Stimulated activated effector memory CD8-positive, alpha-beta T cell treated with anti-CD3 and anti-CD28 coated beads, Interleukin-12 subunit alpha, Interleukin-12 subunit beta, amount 100 ng/mL, for 72 hours (primary cell): ENCODE measurements around the gene PDE6C.
A peak's percentile ranks its signal among the peaks of the same experiment; 100 is the strongest.
"Not testable (repeated sequence)": the region's sequence is repeated elsewhere in the genome, so short reads cannot be mapped to it uniquely, and the experiment has no call there.

ENCODE experiments used
- ATAC-seq: fragments of 150-1000 bp; cut with Tn5 transposase; 2 replicates; pipeline ENCODE4 v1.10.0; 2021
- DNase-seq, 2 donors: peaks; one replicate each; pipeline ENCODE4 v3.0.0; 2021 to 2022; ENCODE audit warnings: low spot score in 2 of 2
- H3K27ac Mint-ChIP-seq: one replicate; pipeline ENCODE4 v1.8.0; 2022; ENCODE audit warnings: mild to moderate bottlenecking, mixed read lengths
- H3K36me3 Mint-ChIP-seq: one replicate; pipeline ENCODE4 v1.8.0; 2022; ENCODE audit warnings: mild to moderate bottlenecking, mixed read lengths
- H3K4me1 Mint-ChIP-seq: one replicate; pipeline ENCODE4 v1.8.0; 2022; ENCODE audit warnings: mixed read lengths
- H3K4me3 Mint-ChIP-seq: one replicate; pipeline ENCODE4 v1.8.0; 2022; ENCODE audit warnings: mild to moderate bottlenecking, mixed read lengths
- H3K9me3 Mint-ChIP-seq: one replicate; pipeline ENCODE4 v1.8.0; 2022; ENCODE audit warnings: mixed read lengths

The PDE6C gene

GRCh38 chr10:93656155-93656554, 43.8 kb downstream of the PDE6C start:
- Mint-ChIP-seq H3K9me3 (no peaks in the 10 kb centered on the region), H3K4me3 (no peak overlapping the region), H3K4me1 (no peaks in the 10 kb centered on the region)

GRCh38 chr10:93657757-93658156, 45.4 kb downstream of the PDE6C start:
- H3K4me1 Mint-ChIP-seq = no peaks in the 10 kb centered on the region
- DNase-seq (no peak), ATAC-seq (no peak)
- no peak overlapping the region for H3K4me3 Mint-ChIP-seq
- H3K36me3 Mint-ChIP-seq = peaks cover 10% of the 10 kb centered on the region
- no peaks in the 10 kb centered on the region for H3K9me3 Mint-ChIP-seq
- H3K27ac Mint-ChIP-seq = no peak overlapping the region

More at GRCh38 chr10:93656155-93656554, 43.8 kb downstream of the PDE6C start:
- H3K36me3 Mint-ChIP-seq = peaks cover 2% of the 10 kb centered on the region
- ATAC-seq = no peak
- no peak for DNase-seq
- no peak overlapping the region for H3K27ac Mint-ChIP-seq

- DNase-seq (no peak), ATAC-seq (no peak)
- no peaks in the 10 kb centered on the region for H3K9me3 Mint-ChIP-seq
- H3K36me3 Mint-ChIP-seq = peaks cover 65% of the 10 kb centered on the region
- no peak overlapping the region for H3K27ac Mint-ChIP-seq
- H3K4me1 Mint-ChIP-seq = no peaks in the 10 kb centered on the region
- H3K4me3 Mint-ChIP-seq = no peak overlapping the region
Observed at GRCh38 chr10:93666030-93666429, 53.7 kb downstream of the PDE6C start.

GRCh38 chr10:93667795-93668194, 55.5 kb downstream of the PDE6C start:
- H3K4me3 Mint-ChIP-seq = no peak overlapping the region
- no peak overlapping the region for H3K27ac Mint-ChIP-seq
- DNase-seq = no peak
- H3K9me3 Mint-ChIP-seq = no peaks in the 10 kb centered on the region
- peaks cover 56% of the 10 kb centered on the region for H3K36me3 Mint-ChIP-seq
- H3K4me1 Mint-ChIP-seq = no peaks in the 10 kb centered on the region
- ATAC-seq = no peak

- H3K27ac Mint-ChIP-seq = no peak overlapping the region
- ATAC-seq = no peak
- DNase-seq = no peak
- H3K4me1 Mint-ChIP-seq = no peaks in the 10 kb centered on the region
- peaks cover 71% of the 10 kb centered on the region for H3K36me3 Mint-ChIP-seq
- no peaks in the 10 kb centered on the region for H3K9me3 Mint-ChIP-seq
- no peak overlapping the region for H3K4me3 Mint-ChIP-seq
Observed at GRCh38 chr10:93670372-93670771, 58.0 kb downstream of the PDE6C start.

GRCh38 chr10:93671042-93671441, 58.7 kb downstream of the PDE6C start:
- DNase-seq (no peak), ATAC-seq (no peak)
- H3K27ac Mint-ChIP-seq = no peak overlapping the region
- H3K36me3 Mint-ChIP-seq = peaks cover 75% of the 10 kb centered on the region
- no peaks in the 10 kb centered on the region for H3K4me1 Mint-ChIP-seq
- no peak overlapping the region for H3K4me3 Mint-ChIP-seq
- no peaks in the 10 kb centered on the region for H3K9me3 Mint-ChIP-seq

GRCh38 chr10:93672022-93672678, 59.8 kb downstream of the PDE6C start:
- Mint-ChIP-seq H3K4me3 (no peak overlapping the region), H3K4me1 (no peaks in the 10 kb centered on the region), H3K27ac (peak overlapping the region; percentile 16), H3K36me3 (peaks cover 82% of the 10 kb centered on the region), H3K9me3 (no peaks in the 10 kb centered on the region)
- no peak for ATAC-seq
- no peak for DNase-seq

- H3K9me3 Mint-ChIP-seq = no peaks in the 10 kb centered on the region
- peaks cover 77% of the 10 kb centered on the region for H3K36me3 Mint-ChIP-seq
- no peak for ATAC-seq
- H3K4me3 Mint-ChIP-seq = no peak overlapping the region
- no peaks in the 10 kb centered on the region for H3K4me1 Mint-ChIP-seq
- DNase-seq = no peak
- H3K27ac Mint-ChIP-seq = no peak overlapping the region
Observed at GRCh38 chr10:93672890-93673289, 60.6 kb downstream of the PDE6C start.

GRCh38 chr10:93673791-93674190, 61.5 kb downstream of the PDE6C start:
- H3K4me1 Mint-ChIP-seq = no peaks in the 10 kb centered on the region
- peaks cover 68% of the 10 kb centered on the region for H3K36me3 Mint-ChIP-seq
- no peak for DNase-seq
- no peak overlapping the region for H3K4me3 Mint-ChIP-seq
- no peaks in the 10 kb centered on the region for H3K9me3 Mint-ChIP-seq
- no peak overlapping the region for H3K27ac Mint-ChIP-seq
- no peak for ATAC-seq

- H3K36me3 Mint-ChIP-seq = peaks cover 39% of the 10 kb centered on the region
- H3K4me3 Mint-ChIP-seq = no peak overlapping the region
- DNase-seq (no peak), ATAC-seq (no peak)
- H3K9me3 Mint-ChIP-seq = no peaks in the 10 kb centered on the region
- H3K27ac Mint-ChIP-seq = no peak overlapping the region
- no peaks in the 10 kb centered on the region for H3K4me1 Mint-ChIP-seq
Observed at GRCh38 chr10:93678386-93678785, 66.0 kb downstream of the PDE6C start.

- H3K4me3 Mint-ChIP-seq = no peak overlapping the region
- H3K36me3 Mint-ChIP-seq = peaks cover 33% of the 10 kb centered on the region
Observed at GRCh38 chr10:93678805-93679587, 66.7 kb downstream of the PDE6C start.

GRCh38 chr10:93680412-93681047, 68.2 kb downstream of the PDE6C start:
- peaks cover 18% of the 10 kb centered on the region for H3K36me3 Mint-ChIP-seq
- ATAC-seq = no peak
- H3K9me3 Mint-ChIP-seq = no peaks in the 10 kb centered on the region
- no peak overlapping the region for H3K4me3 Mint-ChIP-seq
- no peaks in the 10 kb centered on the region for H3K4me1 Mint-ChIP-seq
- no peak overlapping the region for H3K27ac Mint-ChIP-seq
- no peak for DNase-seq

More at GRCh38 chr10:93678805-93679587, 66.7 kb downstream of the PDE6C start:
- Mint-ChIP-seq H3K4me1 (no peaks in the 10 kb centered on the region), H3K27ac (no peak overlapping the region), H3K9me3 (no peaks in the 10 kb centered on the region)
- no peak for DNase-seq
- no peak for ATAC-seq

GRCh38 chr10:93687737-93688136, 75.4 kb downstream of the PDE6C start:
- DNase-seq (no peak), ATAC-seq (no peak)
- H3K36me3 Mint-ChIP-seq = peaks cover 53% of the 10 kb centered on the region
- no peak overlapping the region for H3K4me3 Mint-ChIP-seq
- no peaks in the 10 kb centered on the region for H3K9me3 Mint-ChIP-seq
- no peaks in the 10 kb centered on the region for H3K4me1 Mint-ChIP-seq
- H3K27ac Mint-ChIP-seq = no peak overlapping the region

GRCh38 chr10:93695740-93696139, 83.4 kb downstream of the PDE6C start:
- Mint-ChIP-seq H3K4me1 (peaks cover 20% of the 10 kb centered on the region), H3K4me3 (no peak overlapping the region), H3K27ac (no peak overlapping the region), H3K36me3 (peaks cover 92% of the 10 kb centered on the region), H3K9me3 (no peaks in the 10 kb centered on the region)
- DNase-seq (no peak), ATAC-seq (no peak)

- Mint-ChIP-seq H3K36me3 (peaks cover 86% of the 10 kb centered on the region), H3K4me1 (peaks cover 20% of the 10 kb centered on the region)
- not testable (repeated sequence) for DNase-seq, ATAC-seq, H3K4me3 Mint-ChIP-seq, H3K27ac Mint-ChIP-seq, H3K9me3 Mint-ChIP-seq
Observed at GRCh38 chr10:93696582-93696981, 84.2 kb downstream of the PDE6C start.

GRCh38 chr10:93697207-93697606, 84.9 kb downstream of the PDE6C start:
- no peak overlapping the region for H3K27ac Mint-ChIP-seq
- H3K4me3 Mint-ChIP-seq = no peak overlapping the region
- H3K4me1 Mint-ChIP-seq = peaks cover 20% of the 10 kb centered on the region
- H3K9me3 Mint-ChIP-seq = no peaks in the 10 kb centered on the region
- no peak for ATAC-seq
- no peak for DNase-seq
- peaks cover 80% of the 10 kb centered on the region for H3K36me3 Mint-ChIP-seq
